MG63 (cell line): ENCODE measurements around the gene CDCP1. TPM values are rescaled to one million over a fixed set of nuclear protein-coding genes. Genes with fewer than 3 reads are reported as not detected.
A peak's percentile ranks its signal among the peaks of the same experiment; 100 is the strongest.

Experiments
- DNase-seq: peaks from one replicate; pipeline ENCODE4 v3.0.0-alpha.2; 2020
- H3K27me3 ChIP-seq: fragments of 250-450 bp; sonication (Bioruptor Pico); 2 replicates; pipeline ENCODE4 v1.5.1; 2020; ENCODE audit warnings: mild to moderate bottlenecking, moderate library complexity
- H3K36me3 ChIP-seq: fragments of 250-450 bp; sonication (Bioruptor Pico); 2 replicates; pipeline ENCODE4 v1.5.1; 2020; ENCODE audit warnings: mild to moderate bottlenecking, moderate library complexity
- H3K4me3 ChIP-seq: fragments of 250-450 bp; sonication (Bioruptor Pico); 2 replicates; pipeline ENCODE4 v1.5.1; 2020; ENCODE audit warnings: mild to moderate bottlenecking, moderate library complexity
- H3K9me3 ChIP-seq: fragments of 250-450 bp; sonication (Bioruptor Pico); 2 replicates; pipeline ENCODE4 v1.5.1; 2020; ENCODE audit warnings: mild to moderate bottlenecking, moderate library complexity
- total RNA-seq: library from RNA; depleted of rRNA; stranded (reverse); fragments of >200 nt; shearing (Covaris generic); gene quantifications from 2 replicates; pipeline ENCODE4 v1.2.3, GENCODE V29; 2014; ENCODE audit warnings: low replicate concordance

Gene CDCP1
- total RNA-seq, 1 experiment from 2014 or later: 0.03 TPM

DNA sequence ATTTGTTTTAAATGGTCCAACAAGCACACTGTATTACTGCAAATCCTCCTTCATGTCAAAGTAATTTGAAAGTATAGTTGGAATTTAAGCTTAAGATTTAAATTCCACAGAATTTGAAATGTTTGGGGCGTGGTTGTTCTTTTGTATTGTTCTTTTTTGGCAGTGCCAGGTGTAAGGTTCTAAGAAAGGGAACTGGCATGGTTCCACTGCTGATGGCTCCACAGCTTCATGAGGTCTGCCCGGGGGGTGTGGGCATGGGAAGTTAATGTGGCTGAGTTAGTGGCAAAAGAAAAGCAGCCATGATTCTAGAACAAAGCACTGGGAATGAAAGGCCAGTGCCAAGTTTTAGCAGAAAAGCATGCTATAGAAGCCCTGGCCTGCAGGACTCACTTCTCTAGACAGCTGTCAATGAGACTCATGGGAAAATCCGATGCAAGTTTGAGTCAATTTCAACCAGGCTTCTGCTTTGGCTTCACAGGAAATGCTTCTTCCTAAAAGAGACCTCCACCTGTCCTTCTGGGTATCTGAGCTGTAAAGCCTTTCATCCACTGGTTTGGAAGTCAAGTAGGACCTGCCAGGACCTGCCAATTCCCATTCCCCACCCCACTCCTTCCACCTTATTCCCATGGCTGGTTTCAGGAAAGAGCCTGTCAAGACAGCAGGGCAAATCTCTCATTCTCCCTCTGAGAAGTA is 18.9 kb downstream of the CDCP1 start:
- H3K9me3 ChIP-seq: no peaks in the 10 kb centered on the region
- no peak for DNase-seq
- H3K4me3 ChIP-seq: no peak overlapping the region
- no peaks in the 10 kb centered on the region for H3K27me3 ChIP-seq
- H3K36me3 ChIP-seq: no peaks in the 10 kb centered on the region

DNA sequence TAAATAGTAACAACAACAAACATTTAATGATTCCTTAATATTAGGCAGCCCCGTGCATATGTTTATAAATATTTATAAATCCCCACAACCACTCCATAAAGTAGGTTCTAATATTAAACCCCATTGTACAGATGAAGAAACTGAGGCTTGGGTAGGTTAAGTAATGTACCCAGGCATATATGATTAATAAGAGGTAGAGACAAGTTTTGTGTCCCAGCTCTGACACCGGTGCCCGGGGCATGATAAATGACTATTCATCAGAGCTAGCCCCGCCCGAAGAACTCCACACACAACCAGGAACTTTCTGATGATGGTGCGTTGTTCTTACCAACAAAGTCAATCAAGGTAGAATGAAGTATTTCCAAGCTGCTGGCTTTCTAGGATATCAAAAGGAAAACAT is 19.4 kb downstream of the CDCP1 start:
- no peaks in the 10 kb centered on the region for H3K36me3 ChIP-seq
- H3K4me3 ChIP-seq: no peak overlapping the region
- no peaks in the 10 kb centered on the region for H3K27me3 ChIP-seq
- DNase-seq: no peak
- H3K9me3 ChIP-seq: no peaks in the 10 kb centered on the region

DNA sequence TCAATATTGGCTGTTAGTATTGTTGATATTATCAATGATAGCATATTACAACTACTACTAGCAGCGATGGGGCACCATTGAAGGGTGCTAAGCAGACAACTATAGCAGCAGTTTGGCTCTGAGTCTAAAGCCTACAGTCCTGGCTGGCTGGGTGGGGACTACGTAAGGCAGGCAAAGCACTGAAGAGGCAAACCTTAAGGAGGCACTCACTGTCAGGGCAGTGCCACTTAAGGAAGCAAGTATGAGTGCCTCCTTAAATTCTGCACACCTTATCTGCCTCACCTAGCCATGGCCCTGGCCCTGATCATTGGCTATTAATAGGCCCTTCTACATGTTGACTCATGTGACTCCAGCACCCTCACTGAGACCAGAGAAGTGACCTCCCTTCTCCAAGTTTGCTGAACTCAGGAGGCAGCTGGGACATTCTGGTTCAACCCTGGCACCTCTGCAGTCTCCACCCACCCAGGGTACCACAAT is 20.6 kb downstream of the CDCP1 start:
- Histone ChIP-seq H3K36me3 (no peaks in the 10 kb centered on the region), H3K4me3 (no peak overlapping the region), H3K27me3 (no peaks in the 10 kb centered on the region), H3K9me3 (no peaks in the 10 kb centered on the region)
- peak; percentile 30 for DNase-seq

DNA sequence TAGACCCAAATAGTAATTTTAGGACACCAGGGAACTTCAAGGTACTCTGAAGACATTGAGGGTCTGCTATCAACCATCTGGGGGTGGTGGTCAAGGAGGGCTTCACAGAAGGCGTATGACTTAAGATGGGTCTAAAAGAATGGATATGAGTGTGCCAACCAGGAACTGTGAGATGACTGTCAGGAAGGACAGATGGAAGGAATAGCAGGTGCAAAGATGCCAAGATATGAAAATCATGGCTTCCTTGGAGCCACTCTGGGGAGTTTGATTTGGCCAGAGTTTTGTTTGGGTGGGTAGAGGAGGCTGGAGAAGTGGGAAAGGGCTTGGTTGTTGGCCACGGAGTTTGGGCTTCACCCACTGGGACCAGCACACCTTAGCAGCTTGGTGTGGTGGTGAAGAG is 21.2 kb downstream of the CDCP1 start:
- H3K27me3 ChIP-seq: no peaks in the 10 kb centered on the region
- no peaks in the 10 kb centered on the region for H3K9me3 ChIP-seq
- no peak overlapping the region for H3K4me3 ChIP-seq
- no peaks in the 10 kb centered on the region for H3K36me3 ChIP-seq
- no peak for DNase-seq

DNA sequence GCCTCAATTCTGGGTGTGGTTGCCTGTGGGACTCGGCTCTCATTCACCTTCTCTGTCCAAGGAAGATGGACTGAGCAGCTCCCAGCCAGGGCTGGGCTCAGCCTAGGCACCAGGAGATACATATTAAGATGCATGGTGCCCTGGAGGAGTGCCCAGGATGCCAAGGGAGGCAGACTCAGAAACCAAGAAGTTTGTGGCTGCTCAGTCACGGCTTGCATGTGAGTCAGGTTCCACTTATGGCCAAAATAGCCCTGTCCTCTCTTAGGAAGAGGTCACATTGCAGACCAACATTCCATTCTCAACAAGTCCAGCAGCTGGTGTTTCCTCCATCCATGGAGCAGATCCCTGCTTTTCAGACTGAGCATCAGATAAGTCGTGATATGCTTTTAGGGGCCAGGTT is 21.8 kb downstream of the CDCP1 start:
- Histone ChIP-seq H3K9me3 (no peaks in the 10 kb centered on the region), H3K27me3 (no peaks in the 10 kb centered on the region), H3K4me3 (no peak overlapping the region), H3K36me3 (no peaks in the 10 kb centered on the region)
- DNase-seq: peak; percentile 91

DNA sequence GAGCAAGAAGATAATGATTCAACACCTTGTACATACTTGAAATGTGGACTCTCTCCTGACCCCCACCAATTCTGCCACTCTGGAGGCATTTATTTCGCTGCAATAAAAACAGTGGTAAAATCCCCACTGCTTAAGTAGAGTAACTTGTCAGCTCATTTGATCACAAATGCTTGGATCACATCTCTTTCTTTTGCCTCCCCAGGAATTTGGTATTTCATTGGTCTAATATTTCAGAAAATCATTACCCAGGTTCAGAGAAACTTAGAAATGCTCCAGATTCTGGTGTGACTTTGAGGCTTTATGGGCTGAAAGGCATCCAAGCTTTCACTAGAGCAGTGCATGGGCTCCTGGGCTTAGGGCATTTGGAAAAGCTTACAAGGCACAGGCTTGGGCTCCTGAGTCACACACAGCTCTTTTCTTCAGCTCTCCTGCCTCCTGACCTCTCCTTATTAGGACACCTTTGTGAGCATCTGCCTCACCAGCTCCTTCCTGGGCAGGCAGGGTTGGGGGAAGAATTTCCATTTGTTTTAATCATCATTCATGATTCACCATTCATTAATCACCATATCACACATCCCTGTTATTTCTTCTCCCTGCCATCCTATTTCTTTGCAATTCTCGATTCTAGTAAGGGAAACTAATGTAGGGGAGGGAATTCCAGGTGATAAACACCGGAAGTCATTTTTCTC is 22.5 kb downstream of the CDCP1 start:
- peak; percentile 82 for DNase-seq
- no peaks in the 10 kb centered on the region for H3K27me3 ChIP-seq
- no peaks in the 10 kb centered on the region for H3K36me3 ChIP-seq
- no peak overlapping the region for H3K4me3 ChIP-seq
- H3K9me3 ChIP-seq: no peaks in the 10 kb centered on the region

DNA sequence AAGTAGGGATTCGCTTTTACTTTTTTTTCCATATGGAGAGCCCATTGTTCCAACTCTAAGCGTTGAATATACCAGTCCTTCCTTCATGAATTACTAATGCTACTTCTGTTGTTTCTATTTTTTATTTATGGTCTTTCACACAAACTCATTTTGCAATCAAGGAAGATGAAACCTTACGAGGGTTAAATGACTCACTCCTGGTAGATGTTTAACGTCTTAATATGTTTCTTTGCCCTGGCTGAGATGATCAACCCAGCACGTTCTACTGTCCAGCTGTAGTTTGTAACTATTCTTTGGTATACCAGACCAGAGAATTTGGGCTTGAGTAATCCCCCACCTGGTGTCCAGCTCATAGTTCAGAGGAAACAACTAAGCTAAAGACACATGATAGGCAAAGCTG is 23.1 kb downstream of the CDCP1 start:
- Histone ChIP-seq H3K4me3 (no peak overlapping the region), H3K27me3 (no peaks in the 10 kb centered on the region), H3K36me3 (no peaks in the 10 kb centered on the region), H3K9me3 (no peaks in the 10 kb centered on the region)
- DNase-seq: peak; percentile 77

DNA sequence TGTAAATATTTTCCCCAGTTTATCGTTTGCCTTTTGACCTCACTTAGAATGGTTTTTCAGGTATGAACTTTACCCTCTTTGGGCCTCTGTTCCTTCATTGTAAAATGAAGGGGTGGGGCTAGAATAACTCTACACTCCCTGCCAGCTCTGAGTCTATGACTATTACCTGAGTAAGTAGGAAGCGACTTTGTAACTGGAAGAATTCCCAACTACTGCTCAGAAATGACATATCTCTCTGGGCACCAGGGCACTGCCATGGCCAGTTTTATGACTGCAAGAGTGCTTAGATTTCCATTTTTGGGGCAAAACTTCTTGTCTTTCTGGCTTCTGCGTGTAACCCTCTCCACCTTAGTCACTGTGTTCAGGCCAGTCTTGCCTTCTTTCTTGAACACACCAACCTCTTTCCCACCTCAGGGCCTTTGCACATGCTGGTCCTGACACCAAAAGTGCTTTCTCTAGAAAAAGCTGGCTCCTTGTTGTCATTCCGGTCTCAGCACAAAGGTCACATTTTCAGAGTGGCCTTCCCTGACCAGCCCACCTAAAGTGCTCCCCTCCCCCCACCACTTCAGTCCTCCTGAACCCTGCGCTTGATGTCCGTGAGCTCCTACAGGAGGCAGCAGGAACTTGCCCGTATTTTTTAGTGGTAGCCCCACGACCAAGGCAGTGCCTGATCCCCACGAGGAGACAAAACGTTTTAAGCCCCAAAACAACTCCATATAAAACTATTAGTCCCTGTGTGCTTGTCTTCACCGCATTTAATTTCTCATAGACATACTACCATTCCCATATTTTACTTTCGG is 25.6 kb downstream of the CDCP1 start:
- no peaks in the 10 kb centered on the region for H3K9me3 ChIP-seq
- H3K36me3 ChIP-seq: no peaks in the 10 kb centered on the region
- peak; percentile 45 for DNase-seq
- no peaks in the 10 kb centered on the region for H3K27me3 ChIP-seq
- H3K4me3 ChIP-seq: no peak overlapping the region

DNA sequence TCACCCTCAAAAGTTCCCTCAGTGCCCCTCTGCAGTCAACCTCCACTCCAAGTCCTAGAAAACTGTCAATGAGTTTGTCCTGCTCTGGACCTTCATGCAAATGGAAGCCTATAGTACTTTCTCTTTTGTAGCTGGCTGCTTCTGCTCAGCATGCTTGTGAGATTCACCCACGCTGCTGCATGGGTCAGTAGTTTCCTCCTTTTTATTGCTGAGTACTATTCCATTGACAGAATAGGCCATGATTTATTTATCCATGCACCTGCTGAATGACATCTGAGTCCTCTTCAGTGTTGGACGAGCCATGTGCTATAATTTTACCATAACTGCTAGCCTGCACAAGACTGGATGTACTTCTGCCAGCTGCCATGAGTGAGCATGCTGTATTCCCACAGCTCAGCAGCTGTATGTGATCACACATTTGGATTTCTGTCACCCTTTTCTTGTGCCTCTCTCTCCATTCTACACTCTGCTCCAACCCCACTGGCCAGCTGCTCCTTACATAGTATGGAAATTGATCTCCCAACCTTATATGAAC is 26.3 kb downstream of the CDCP1 start:
- Histone ChIP-seq H3K27me3 (no peaks in the 10 kb centered on the region), H3K9me3 (no peaks in the 10 kb centered on the region), H3K4me3 (no peak overlapping the region), H3K36me3 (no peaks in the 10 kb centered on the region)
- DNase-seq: peak; percentile 40

DNA sequence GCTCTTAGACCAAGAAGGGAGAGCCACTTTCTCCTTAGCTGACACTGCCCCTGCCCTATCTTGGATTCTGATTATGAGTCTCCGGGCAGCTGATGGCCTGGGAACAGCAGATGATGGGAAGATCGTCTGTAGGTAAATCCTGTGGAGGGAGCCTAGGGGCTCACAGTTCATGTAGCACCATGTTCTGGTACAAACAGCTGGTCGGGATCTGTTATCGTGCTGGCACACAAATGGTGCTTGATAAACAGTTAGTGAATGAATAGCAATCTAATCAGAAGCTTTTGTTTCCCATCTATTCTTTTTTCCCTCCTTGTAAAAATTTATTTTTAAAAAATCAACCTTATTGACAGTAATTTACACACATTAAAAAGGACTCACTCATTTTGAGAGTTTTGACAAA is 26.8 kb downstream of the CDCP1 start:
- no peaks in the 10 kb centered on the region for H3K36me3 ChIP-seq
- no peak overlapping the region for H3K4me3 ChIP-seq
- no peaks in the 10 kb centered on the region for H3K9me3 ChIP-seq
- no peak for DNase-seq
- H3K27me3 ChIP-seq: no peaks in the 10 kb centered on the region

DNA sequence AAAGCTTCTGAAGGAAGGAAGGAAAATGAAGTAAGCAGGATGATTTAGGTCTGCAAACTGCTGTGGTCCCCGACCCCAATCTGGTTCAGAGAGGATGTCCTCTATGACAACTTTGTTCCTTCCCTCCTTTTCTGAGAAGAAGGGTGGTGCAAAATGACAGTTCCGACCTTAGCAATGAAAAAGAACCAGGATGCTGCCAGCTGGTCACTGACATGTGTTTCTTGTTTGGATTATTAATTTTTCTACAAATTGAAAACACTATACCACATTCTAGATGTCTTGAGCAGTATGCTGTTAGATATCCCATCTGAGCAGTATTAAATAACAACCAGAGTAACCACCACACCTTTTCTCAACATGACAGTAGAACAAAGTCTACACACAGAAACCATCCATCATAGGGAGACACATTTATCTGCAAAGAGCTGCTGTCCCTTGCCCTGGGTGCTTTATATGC is 27.5 kb downstream of the CDCP1 start:
- Histone ChIP-seq H3K4me3 (no peak overlapping the region), H3K36me3 (no peaks in the 10 kb centered on the region), H3K27me3 (no peaks in the 10 kb centered on the region), H3K9me3 (no peaks in the 10 kb centered on the region)
- DNase-seq: no peak

DNA sequence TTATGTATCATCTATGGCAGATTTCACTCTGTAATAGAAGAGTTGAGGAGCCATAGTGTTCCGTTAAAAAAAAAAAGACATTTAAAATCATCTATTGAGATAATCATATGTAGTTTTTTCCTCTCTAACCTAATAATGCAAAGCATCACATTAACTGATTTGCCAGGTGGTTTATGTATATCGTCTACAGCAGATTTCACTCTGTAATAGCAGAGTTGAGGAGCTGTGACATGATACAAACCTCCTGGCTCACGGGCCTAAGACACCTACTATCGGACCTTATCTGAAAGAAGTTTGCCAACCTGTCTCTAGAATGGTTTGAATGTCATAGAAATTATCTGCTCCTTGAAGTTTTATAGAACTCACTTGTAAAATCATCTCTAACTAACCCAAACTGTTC is 29.8 kb downstream of the CDCP1 start:
- no peaks in the 10 kb centered on the region for H3K27me3 ChIP-seq
- no peaks in the 10 kb centered on the region for H3K9me3 ChIP-seq
- no peak overlapping the region for H3K4me3 ChIP-seq
- no peak for DNase-seq
- no peaks in the 10 kb centered on the region for H3K36me3 ChIP-seq

DNA sequence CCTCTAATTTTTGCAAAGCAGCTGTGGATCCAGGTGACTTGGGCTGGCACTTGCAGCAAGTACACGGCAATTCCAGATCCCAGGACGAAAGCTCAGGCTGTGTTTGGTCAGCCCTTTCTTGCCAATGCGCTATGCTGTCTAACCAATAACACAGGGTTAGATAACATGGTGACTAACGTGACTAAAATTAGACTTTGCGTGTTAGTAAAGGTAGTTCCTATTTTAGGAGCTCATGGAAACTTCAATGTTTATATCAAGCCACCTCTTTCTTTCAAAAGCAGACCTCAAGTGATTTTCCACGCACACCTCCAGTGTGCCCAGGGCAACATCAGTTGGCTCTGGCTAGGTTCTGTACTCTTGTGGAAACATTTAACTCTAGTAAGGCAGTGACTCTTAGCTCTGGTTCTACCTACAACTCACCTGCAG is 32.5 kb downstream of the CDCP1 start:
- Histone ChIP-seq H3K27me3 (no peaks in the 10 kb centered on the region), H3K9me3 (no peaks in the 10 kb centered on the region), H3K4me3 (no peak overlapping the region), H3K36me3 (no peaks in the 10 kb centered on the region)
- DNase-seq: no peak

DNA sequence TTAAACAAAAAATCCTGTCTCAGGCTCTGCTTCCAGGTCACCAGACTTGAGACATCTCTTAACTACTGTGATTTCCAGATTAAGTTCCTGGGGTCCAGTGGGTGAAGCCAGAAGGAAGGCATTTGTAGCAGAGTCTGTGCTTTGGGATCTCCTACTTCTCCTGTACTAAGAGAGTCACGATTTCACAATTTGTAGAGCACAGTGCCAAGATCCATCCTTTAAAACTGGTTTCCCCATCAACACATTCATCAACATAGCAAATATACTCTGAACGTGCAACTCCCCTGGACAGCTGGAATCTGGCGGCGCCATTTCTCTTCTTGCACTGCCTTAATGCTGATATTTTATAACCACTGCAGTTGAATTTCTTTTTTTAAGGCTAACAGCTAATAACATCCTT is 33.2 kb downstream of the CDCP1 start:
- H3K4me3 ChIP-seq: no peak overlapping the region
- no peak for DNase-seq
- no peaks in the 10 kb centered on the region for H3K36me3 ChIP-seq
- H3K9me3 ChIP-seq: no peaks in the 10 kb centered on the region
- H3K27me3 ChIP-seq: no peaks in the 10 kb centered on the region

DNA sequence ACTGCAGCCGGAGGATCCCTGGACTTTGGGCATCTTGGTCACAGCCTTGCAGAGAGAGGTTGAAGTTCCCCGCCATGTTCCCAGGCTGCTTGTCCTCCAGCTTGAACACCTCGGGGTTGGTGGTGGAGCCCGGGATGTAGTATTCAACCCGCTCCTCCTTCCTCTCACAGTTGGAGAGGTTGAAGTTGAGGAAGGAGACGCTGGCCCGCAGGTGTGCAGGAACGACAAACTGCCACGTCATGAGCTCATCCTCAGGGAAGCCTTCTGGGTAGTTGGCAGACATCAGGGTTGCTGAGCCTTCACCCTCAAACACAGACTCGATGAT is 35.7 kb downstream of the CDCP1 start:
- Histone ChIP-seq H3K36me3 (no peaks in the 10 kb centered on the region), H3K27me3 (no peaks in the 10 kb centered on the region), H3K4me3 (no peak overlapping the region), H3K9me3 (no peaks in the 10 kb centered on the region)
- no peak for DNase-seq

DNA sequence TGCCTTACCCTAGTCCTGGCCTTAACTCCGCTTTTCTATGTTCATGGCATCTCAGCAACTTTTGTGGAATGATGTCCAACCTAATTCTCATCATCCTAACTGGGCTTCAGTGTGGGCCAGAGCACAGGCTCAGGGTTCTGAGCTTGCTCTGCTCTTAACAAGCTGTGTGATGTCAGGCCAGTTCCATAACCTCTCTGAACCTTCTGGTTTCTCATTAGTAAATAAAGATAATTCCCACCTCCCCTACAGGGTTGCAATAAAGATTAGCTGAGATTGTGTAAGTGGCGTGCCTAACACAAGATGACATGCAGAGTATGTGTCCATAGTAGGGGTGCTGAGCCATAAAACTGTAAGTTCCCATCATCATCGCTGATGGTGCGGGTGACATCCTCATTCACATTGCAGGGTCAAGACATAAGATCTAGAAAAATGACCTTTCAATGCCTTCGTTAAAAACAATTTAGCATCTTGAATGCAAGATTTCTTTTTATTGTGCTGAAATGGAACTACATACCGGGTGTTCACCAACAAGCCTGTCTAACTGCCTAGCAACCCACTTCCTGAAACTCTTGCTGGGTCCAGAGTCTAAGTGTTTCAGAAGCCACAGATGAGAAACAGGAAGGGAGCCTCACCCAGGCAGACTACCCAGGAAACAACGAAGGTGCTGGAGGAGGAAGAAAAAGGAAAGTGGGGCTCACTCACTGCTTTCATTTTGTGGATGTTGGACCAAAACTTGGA is 36.2 kb downstream of the CDCP1 start:
- Histone ChIP-seq H3K36me3 (no peaks in the 10 kb centered on the region), H3K27me3 (no peaks in the 10 kb centered on the region), H3K4me3 (no peak overlapping the region), H3K9me3 (no peaks in the 10 kb centered on the region)
- DNase-seq: no peak

DNA sequence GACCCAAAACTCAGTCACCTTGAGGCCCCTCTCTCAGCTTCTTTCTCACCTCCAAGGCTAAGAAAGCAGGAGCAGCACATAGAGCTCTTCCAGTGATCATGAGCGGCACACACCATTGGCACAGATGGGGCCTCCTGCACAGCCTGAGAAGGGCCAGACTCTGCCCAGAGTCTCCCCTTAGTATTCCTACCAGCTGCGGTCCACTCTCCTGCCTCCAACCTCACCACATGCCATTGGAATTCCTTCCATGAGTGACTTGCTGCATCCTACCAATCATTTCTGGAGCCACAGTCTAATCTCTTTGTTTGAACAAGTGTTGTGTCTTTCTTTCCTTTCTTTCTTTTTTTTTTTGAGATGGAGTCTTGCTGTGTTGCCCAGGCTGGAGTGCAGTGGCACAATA is 39.3 kb downstream of the CDCP1 start:
- no peak for DNase-seq
- Histone ChIP-seq H3K9me3 (no peaks in the 10 kb centered on the region), H3K4me3 (no peak overlapping the region), H3K36me3 (no peaks in the 10 kb centered on the region), H3K27me3 (no peaks in the 10 kb centered on the region)
